HEK293T (cell line): Measurements from ENCODE around the gene STX4.

ENCODE experiments used
- ARNT ChIP-seq: fragments of 450-650 bp; IDR thresholded peaks from 2 replicates; pipeline ENCODE4 v1.6.1; 2017; ENCODE audit warnings: mild to moderate bottlenecking
- BHLHE40 ChIP-seq: fragments of 450-650 bp; IDR thresholded peaks from 2 replicates; pipeline ENCODE4 v1.6.1; 2016; ENCODE audit warnings: mild to moderate bottlenecking, moderate library complexity, borderline replicate concordance
- CTBP1 ChIP-seq: fragments of 450-650 bp; IDR thresholded peaks from 2 replicates; pipeline ENCODE4 v1.6.1; 2016; ENCODE audit warnings: borderline replicate concordance
- ELF4 ChIP-seq: fragments of 450-650 bp; IDR thresholded peaks from 2 replicates; pipeline ENCODE4 v1.6.1; 2017; ENCODE audit warnings: antibody characterized with exemption
- FOXK2 ChIP-seq: fragments of 450-650 bp; IDR thresholded peaks from 2 replicates; pipeline ENCODE4 v1.6.1; 2016; ENCODE audit warnings: mild to moderate bottlenecking
- HDGF ChIP-seq: fragments of 450-650 bp; IDR thresholded peaks from 2 replicates; pipeline ENCODE4 v1.6.1; 2017; ENCODE audit warnings: antibody characterized with exemption, borderline replicate concordance
- L3MBTL2 ChIP-seq: fragments of 450-650 bp; conservative IDR thresholded peaks from 2 replicates; pipeline ENCODE4 v1.6.1; 2016; ENCODE audit warnings: mild to moderate bottlenecking
- NFRKB ChIP-seq: fragments of 450-650 bp; IDR thresholded peaks from 2 replicates; pipeline ENCODE4 v1.6.1; 2016; ENCODE audit warnings: mild to moderate bottlenecking, moderate library complexity
- SP1 ChIP-seq: fragments of 450-650 bp; IDR thresholded peaks from 2 replicates; pipeline ENCODE4 v1.6.1; 2017
- SUZ12 ChIP-seq: fragments of 450-650 bp; IDR thresholded peaks from 2 replicates; pipeline ENCODE4 v1.6.1; 2016; ENCODE audit warnings: mild to moderate bottlenecking
- TARDBP ChIP-seq: fragments of 450-650 bp; IDR thresholded peaks from 2 replicates; pipeline ENCODE4 v1.6.1; 2016
- ZNF384 ChIP-seq: fragments of 450-650 bp; IDR thresholded peaks from 2 replicates; pipeline ENCODE4 v1.6.1; 2016
- TF ChIP-seq, protein P1 (sequence below): fragments of 450-650 bp; IDR thresholded peaks from 2 replicates; pipeline ENCODE4 v1.6.1; 2016

DNA sequence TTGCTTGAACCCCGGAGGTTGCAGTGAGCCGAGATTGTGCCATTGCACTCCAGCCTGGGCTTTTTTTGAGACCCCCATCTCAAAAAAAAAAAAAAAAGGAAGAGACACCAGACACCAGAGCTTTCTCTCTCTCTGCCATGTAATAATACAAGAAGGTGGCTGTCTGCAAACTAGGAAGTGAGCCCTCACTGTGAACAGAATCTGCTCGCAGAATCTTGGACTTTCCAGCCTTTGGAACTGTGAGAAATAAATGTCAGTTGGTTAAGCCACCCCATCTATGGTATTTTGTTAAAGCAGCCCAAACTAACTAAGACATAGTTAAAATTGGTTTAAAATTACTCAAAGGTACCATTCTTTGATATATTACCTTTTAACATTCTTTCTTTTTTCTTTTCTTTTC is 12.8 kb upstream of the STX4 start:
- TF ChIP-seq TARDBP (no peak), SUZ12 (no peak), HDGF (no peak), SP1 (no peak), BHLHE40 (no peak), ELF4 (no peak), L3MBTL2 (no peak), FOXK2 (no peak), ARNT (no peak), NFRKB (no peak), CTBP1 (no peak), ZNF384 (no peak)
- TF ChIP-seq, protein P1, sequence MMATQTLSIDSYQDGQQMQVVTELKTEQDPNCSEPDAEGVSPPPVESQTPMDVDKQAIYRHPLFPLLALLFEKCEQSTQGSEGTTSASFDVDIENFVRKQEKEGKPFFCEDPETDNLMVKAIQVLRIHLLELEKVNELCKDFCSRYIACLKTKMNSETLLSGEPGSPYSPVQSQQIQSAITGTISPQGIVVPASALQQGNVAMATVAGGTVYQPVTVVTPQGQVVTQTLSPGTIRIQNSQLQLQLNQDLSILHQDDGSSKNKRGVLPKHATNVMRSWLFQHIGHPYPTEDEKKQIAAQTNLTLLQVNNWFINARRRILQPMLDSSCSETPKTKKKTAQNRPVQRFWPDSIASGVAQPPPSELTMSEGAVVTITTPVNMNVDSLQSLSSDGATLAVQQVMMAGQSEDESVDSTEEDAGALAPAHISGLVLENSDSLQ: no peak
